Astrocyte (in vitro differentiated cells and primary cell): Measurements from ENCODE around the gene RNF43. TPM values are rescaled to one million over a fixed set of nuclear protein-coding genes. Genes with fewer than 3 reads are reported as not detected.

Experiments used
- DNase-seq: peaks from one replicate; pipeline ENCODE4 v3.0.0-alpha.2; 2010; ENCODE audit warnings: low read depth
- FAIRE-seq: peaks from 2 replicates; lab custom pipeline; 2011; peaks lifted over from hg19 to GRCh38; lab: Jason Lieb, UNC
- H2AFZ ChIP-seq: 2 replicates; pipeline ENCODE4 v1.6.0; 2012; ENCODE audit warnings: low read depth, low read length, inconsistent platforms
- H3K27ac ChIP-seq: 2 replicates; pipeline ENCODE4 v1.5.1; 2011; ENCODE audit warnings: low read depth, low read length, inconsistent platforms
- H3K27me3 ChIP-seq: 2 replicates; pipeline ENCODE4 v1.6.0; 2011; ENCODE audit warnings: low read length, inconsistent platforms; ENCODE audit not compliant: insufficient read depth
- H3K36me3 ChIP-seq: 2 replicates; pipeline ENCODE4 v1.5.1; 2011; ENCODE audit warnings: low read length, inconsistent platforms; ENCODE audit not compliant: insufficient read depth
- H3K4me1 ChIP-seq: 2 replicates; pipeline ENCODE4 v1.5.1; 2011; ENCODE audit warnings: low read length, inconsistent platforms; ENCODE audit not compliant: insufficient read depth
- H3K4me2 ChIP-seq: 2 replicates; pipeline ENCODE4 v1.6.0; 2012; ENCODE audit warnings: low read length, inconsistent platforms
- H3K4me3 ChIP-seq: 2 replicates; pipeline ENCODE4 v1.5.1; 2011; ENCODE audit warnings: low read depth, mild to moderate bottlenecking, low read length, inconsistent platforms; ENCODE audit not compliant: insufficient read depth
- H3K79me2 ChIP-seq: 2 replicates; pipeline ENCODE4 v1.6.0; 2012; ENCODE audit warnings: mild to moderate bottlenecking, low read length, inconsistent platforms; ENCODE audit not compliant: insufficient read depth
- H3K9ac ChIP-seq: 2 replicates; pipeline ENCODE4 v1.6.0; 2012; ENCODE audit warnings: mild to moderate bottlenecking, low read length, inconsistent platforms
- H3K9me3 ChIP-seq: 2 replicates; pipeline ENCODE4 v1.5.1; 2012; ENCODE audit warnings: low read depth, mild to moderate bottlenecking, low read length, inconsistent platforms; ENCODE audit not compliant: insufficient read depth
- H4K20me1 ChIP-seq: 2 replicates; pipeline ENCODE4 v1.6.0; 2012; ENCODE audit warnings: low read length, inconsistent platforms; ENCODE audit not compliant: insufficient read depth
- H3K27ac Mint-ChIP-seq: one replicate; pipeline ENCODE4 v1.8.0; 2021; ENCODE audit warnings: mild to moderate bottlenecking, mixed read lengths; ENCODE audit not compliant: unreplicated experiment
- H3K27me3 Mint-ChIP-seq: one replicate; pipeline ENCODE4 v1.8.0; 2021; ENCODE audit warnings: low read depth, mixed read lengths; ENCODE audit not compliant: unreplicated experiment
- H3K36me3 Mint-ChIP-seq: one replicate; pipeline ENCODE4 v1.8.0; 2021; ENCODE audit warnings: low read depth, mixed read lengths; ENCODE audit not compliant: unreplicated experiment
- H3K4me1 Mint-ChIP-seq: one replicate; pipeline ENCODE4 v1.8.0; 2021; ENCODE audit warnings: low read depth, mixed read lengths; ENCODE audit not compliant: unreplicated experiment
- H3K4me3 Mint-ChIP-seq: one replicate; pipeline ENCODE4 v1.8.0; 2021; ENCODE audit warnings: mild to moderate bottlenecking, moderate library complexity, mixed read lengths; ENCODE audit not compliant: unreplicated experiment
- H3K9me3 Mint-ChIP-seq: one replicate; pipeline ENCODE4 v1.8.0; 2021; ENCODE audit warnings: mild to moderate bottlenecking, mixed read lengths; ENCODE audit not compliant: unreplicated experiment
- EZH2 ChIP-seq: IDR thresholded peaks from 2 replicates; pipeline ENCODE4 v1.6.1; 2012; ENCODE audit warnings: mild to moderate bottlenecking, low read length, inconsistent platforms; ENCODE audit not compliant: insufficient read depth
- total RNA-seq: library from RNA; stranded (reverse); gene quantifications from 2 replicates; pipeline ENCODE4 v1.2.1, GENCODE V29; 2021
- TF ChIP-seq, protein P1 (sequence below): IDR thresholded peaks from 2 replicates; pipeline ENCODE4 v1.5.1; 2011; ENCODE audit warnings: low read depth, mild to moderate bottlenecking, inconsistent platforms, low read length, moderate library complexity; ENCODE audit not compliant: insufficient read depth

Gene RNF43
- total RNA-seq, 1 donor from 2014 or later = 1.2 TPM

DNA sequence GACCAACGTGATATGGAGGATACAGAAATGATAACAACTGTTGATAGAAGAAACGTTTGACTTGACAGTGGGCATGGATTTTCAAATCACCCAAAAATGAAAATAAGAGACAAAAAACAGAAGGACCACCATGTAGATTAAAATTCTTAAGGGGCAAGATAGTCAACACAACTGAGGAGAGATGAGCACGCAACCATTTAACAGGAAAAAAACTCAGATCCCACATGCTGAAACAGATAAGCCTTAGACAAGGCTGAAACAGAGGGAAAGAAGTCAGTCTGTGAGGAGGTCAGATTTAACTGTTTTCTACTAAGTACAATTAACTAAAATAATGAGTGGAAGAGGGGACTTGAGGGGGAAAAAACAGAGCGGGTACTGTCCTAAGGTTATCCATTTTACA is 21.2 kb downstream of the RNF43 start:
- Histone ChIP-seq H3K4me3 (no peak overlapping the region), H3K27ac (no peak overlapping the region), H2AFZ (no peak overlapping the region), H3K36me3 (no peaks in the 10 kb centered on the region), H3K9ac (no peak overlapping the region), H3K4me1 (peaks cover 6% of the 10 kb centered on the region), H3K79me2 (no peaks in the 10 kb centered on the region), H3K9me3 (no peaks in the 10 kb centered on the region), H3K27me3 (peaks cover 38% of the 10 kb centered on the region), H4K20me1 (no peaks in the 10 kb centered on the region), H3K4me2 (no peak overlapping the region)
- H3K4me1 Mint-ChIP-seq = peaks cover 7% of the 10 kb centered on the region
- FAIRE-seq = no peak
- DNase-seq = no peak
- H3K27me3 Mint-ChIP-seq = peaks cover 16% of the 10 kb centered on the region
- no peaks in the 10 kb centered on the region for H3K36me3 Mint-ChIP-seq
- TF ChIP-seq, protein P1, sequence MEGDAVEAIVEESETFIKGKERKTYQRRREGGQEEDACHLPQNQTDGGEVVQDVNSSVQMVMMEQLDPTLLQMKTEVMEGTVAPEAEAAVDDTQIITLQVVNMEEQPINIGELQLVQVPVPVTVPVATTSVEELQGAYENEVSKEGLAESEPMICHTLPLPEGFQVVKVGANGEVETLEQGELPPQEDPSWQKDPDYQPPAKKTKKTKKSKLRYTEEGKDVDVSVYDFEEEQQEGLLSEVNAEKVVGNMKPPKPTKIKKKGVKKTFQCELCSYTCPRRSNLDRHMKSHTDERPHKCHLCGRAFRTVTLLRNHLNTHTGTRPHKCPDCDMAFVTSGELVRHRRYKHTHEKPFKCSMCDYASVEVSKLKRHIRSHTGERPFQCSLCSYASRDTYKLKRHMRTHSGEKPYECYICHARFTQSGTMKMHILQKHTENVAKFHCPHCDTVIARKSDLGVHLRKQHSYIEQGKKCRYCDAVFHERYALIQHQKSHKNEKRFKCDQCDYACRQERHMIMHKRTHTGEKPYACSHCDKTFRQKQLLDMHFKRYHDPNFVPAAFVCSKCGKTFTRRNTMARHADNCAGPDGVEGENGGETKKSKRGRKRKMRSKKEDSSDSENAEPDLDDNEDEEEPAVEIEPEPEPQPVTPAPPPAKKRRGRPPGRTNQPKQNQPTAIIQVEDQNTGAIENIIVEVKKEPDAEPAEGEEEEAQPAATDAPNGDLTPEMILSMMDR = no peak
- no peak for TF ChIP-seq EZH2
- no peaks in the 10 kb centered on the region for H3K9me3 Mint-ChIP-seq
- no peak overlapping the region for H3K4me3 Mint-ChIP-seq
- H3K27ac Mint-ChIP-seq = peak overlapping the region; percentile 48

- Histone ChIP-seq H2AFZ (no peak overlapping the region), H4K20me1 (no peaks in the 10 kb centered on the region), H3K4me2 (no peak overlapping the region), H3K4me3 (no peak overlapping the region), H3K9ac (no peak overlapping the region), H3K27ac (no peak overlapping the region), H3K4me1 (peaks cover 6% of the 10 kb centered on the region), H3K9me3 (no peaks in the 10 kb centered on the region), H3K79me2 (no peaks in the 10 kb centered on the region), H3K27me3 (peaks cover 36% of the 10 kb centered on the region), H3K36me3 (no peaks in the 10 kb centered on the region)
- no peak overlapping the region for H3K4me3 Mint-ChIP-seq
- H3K4me1 Mint-ChIP-seq = peaks cover 7% of the 10 kb centered on the region
- no peaks in the 10 kb centered on the region for H3K9me3 Mint-ChIP-seq
- TF ChIP-seq, protein P1 = no peak
- no peak for TF ChIP-seq EZH2
- no peaks in the 10 kb centered on the region for H3K36me3 Mint-ChIP-seq
- H3K27ac Mint-ChIP-seq = no peak overlapping the region
- DNase-seq (no peak), FAIRE-seq (no peak)
- peaks cover 18% of the 10 kb centered on the region for H3K27me3 Mint-ChIP-seq
These were observed 22.7 kb downstream of the RNF43 start for GRCh38 chr17:58394534-58395223.

- peak overlapping the region; percentile 16 for H2AFZ ChIP-seq
- no peak overlapping the region for H3K4me3 Mint-ChIP-seq
- no peak for FAIRE-seq
These were observed 25.9 kb downstream of the RNF43 start for GRCh38 chr17:58391302-58391984.

More at GRCh38 chr17:58391302-58391984, 25.9 kb downstream of the RNF43 start:
- DNase-seq = peak; percentile 20
- Histone ChIP-seq H3K27me3 (peaks cover 45% of the 10 kb centered on the region), H4K20me1 (no peaks in the 10 kb centered on the region), H3K4me3 (no peak overlapping the region), H3K4me2 (peak overlapping the region; percentile 61), H3K27ac (no peak overlapping the region), H3K36me3 (no peaks in the 10 kb centered on the region), H3K9ac (no peak overlapping the region), H3K4me1 (peaks cover 6% of the 10 kb centered on the region), H3K9me3 (no peaks in the 10 kb centered on the region), H3K79me2 (no peaks in the 10 kb centered on the region)
- H3K4me1 Mint-ChIP-seq = peaks cover 13% of the 10 kb centered on the region
- no peaks in the 10 kb centered on the region for H3K36me3 Mint-ChIP-seq
- no peaks in the 10 kb centered on the region for H3K9me3 Mint-ChIP-seq
- no peak overlapping the region for H3K27ac Mint-ChIP-seq
- H3K27me3 Mint-ChIP-seq = peaks cover 3% of the 10 kb centered on the region
- TF ChIP-seq EZH2 = no peak
- TF ChIP-seq, protein P1 = no peak
